ENCODE results near the gene POLR2L.

Gene POLR2L

GRCh38 chr11:793556-793955 lies 48.8 kb downstream of the POLR2L start (continued):
- no peak for TF ChIP-seq POU6F1 (CRISPR knock-in tag; IDR thresholded peaks at IDR 0.05; ENCODE audit: borderline replicate concordance, low read depth)
- no peak for TF ChIP-seq ZNF565 (CRISPR knock-in tag; conservative IDR thresholded peaks at IDR 0.05; ENCODE audit: low read depth)
- TF ChIP-seq ARNTL (CRISPR knock-in tag; IDR thresholded peaks at IDR 0.05; ENCODE audit: borderline replicate concordance, low read depth) = no peak
- TF ChIP-seq RARB (CRISPR knock-in tag; IDR thresholded peaks at IDR 0.05) = no peak
- TF ChIP-seq TOX (CRISPR knock-in tag; IDR thresholded peaks at IDR 0.05; ENCODE audit: borderline replicate concordance) = no peak
- TF ChIP-seq ISL1 (CRISPR knock-in tag; IDR thresholded peaks at IDR 0.05) = no peak

- TF ChIP-seq TOX (CRISPR knock-in tag; IDR thresholded peaks at IDR 0.05; ENCODE audit: borderline replicate concordance) = no peak
- no peak for TF ChIP-seq CREB5 (CRISPR knock-in tag; IDR thresholded peaks at IDR 0.05; ENCODE audit: low read depth)
- no peak for TF ChIP-seq ZFP3 (CRISPR knock-in tag; IDR thresholded peaks at IDR 0.05)
- TF ChIP-seq CSRNP3 (CRISPR knock-in tag; IDR thresholded peaks at IDR 0.05) = no peak
- no peak for TF ChIP-seq ISL1 (CRISPR knock-in tag; IDR thresholded peaks at IDR 0.05)
- TF ChIP-seq TSHZ2 (CRISPR knock-in tag; IDR thresholded peaks at IDR 0.05) = no peak
- no peak for TF ChIP-seq BACH2 (CRISPR knock-in tag; IDR thresholded peaks at IDR 0.05; ENCODE audit: borderline replicate concordance)
- no peak for TF ChIP-seq CSDC2 (CRISPR knock-in tag; IDR thresholded peaks at IDR 0.05)
- TF ChIP-seq GLIS3 (CRISPR knock-in tag; IDR thresholded peaks at IDR 0.05) = no peak
- TF ChIP-seq TCF4 (CRISPR knock-in tag; IDR thresholded peaks at IDR 0.05; ENCODE audit: borderline replicate concordance) = no peak
- no peak for TF ChIP-seq SNAI2 (CRISPR knock-in tag; IDR thresholded peaks at IDR 0.05)
- no peak for TF ChIP-seq ZNF565 (CRISPR knock-in tag; conservative IDR thresholded peaks at IDR 0.05; ENCODE audit: low read depth)
- no peak for ATAC-seq
Observed at GRCh38 chr11:792873-793272, 49.5 kb downstream of the POLR2L start.

GRCh38 chr11:792535-792821 lies 49.9 kb downstream of the POLR2L start:
- no peak for ATAC-seq
- TF ChIP-seq ZNF8 (CRISPR knock-in tag; IDR thresholded peaks at IDR 0.05) (no peak), TOX (CRISPR knock-in tag; IDR thresholded peaks at IDR 0.05; ENCODE audit: borderline replicate concordance) (no peak), ZFP3 (CRISPR knock-in tag; IDR thresholded peaks at IDR 0.05) (no peak), PATZ1 (CRISPR knock-in tag; IDR thresholded peaks at IDR 0.05; ENCODE audit: borderline replicate concordance) (no peak), CSDC2 (CRISPR knock-in tag; IDR thresholded peaks at IDR 0.05) (no peak), ZC3H10 (CRISPR knock-in tag; IDR thresholded peaks at IDR 0.05) (no peak), RARB (CRISPR knock-in tag; IDR thresholded peaks at IDR 0.05) (no peak), CSRNP3 (CRISPR knock-in tag; IDR thresholded peaks at IDR 0.05) (no peak), BACH2 (CRISPR knock-in tag; IDR thresholded peaks at IDR 0.05; ENCODE audit: borderline replicate concordance) (no peak), ESRRG (CRISPR knock-in tag; IDR thresholded peaks at IDR 0.05) (no peak), SNAI2 (CRISPR knock-in tag; IDR thresholded peaks at IDR 0.05) (no peak), CREB5 (CRISPR knock-in tag; IDR thresholded peaks at IDR 0.05; ENCODE audit: low read depth) (no peak), GLIS3 (CRISPR knock-in tag; IDR thresholded peaks at IDR 0.05) (no peak), ZFP30 (CRISPR knock-in tag; IDR thresholded peaks at IDR 0.05) (no peak), POU6F1 (CRISPR knock-in tag; IDR thresholded peaks at IDR 0.05; ENCODE audit: borderline replicate concordance, low read depth) (no peak), PPARA (CRISPR knock-in tag; IDR thresholded peaks at IDR 0.05; ENCODE audit: borderline replicate concordance) (no peak), ZNF70 (CRISPR knock-in tag; IDR thresholded peaks at IDR 0.05) (no peak), ARNTL (CRISPR knock-in tag; IDR thresholded peaks at IDR 0.05; ENCODE audit: borderline replicate concordance, low read depth) (no peak), ISL1 (CRISPR knock-in tag; IDR thresholded peaks at IDR 0.05) (no peak)

Measured in SK-N-SH treated with all-trans-retinoic acid at 6 μM for 48 hours (cell line).